ENCODE data around the gene TIMM9.
"Not testable (repeated sequence)": the region's sequence is repeated elsewhere in the genome, so short reads cannot be mapped to it uniquely, and the experiment has no call there.

TIMM9 gene

DNA sequence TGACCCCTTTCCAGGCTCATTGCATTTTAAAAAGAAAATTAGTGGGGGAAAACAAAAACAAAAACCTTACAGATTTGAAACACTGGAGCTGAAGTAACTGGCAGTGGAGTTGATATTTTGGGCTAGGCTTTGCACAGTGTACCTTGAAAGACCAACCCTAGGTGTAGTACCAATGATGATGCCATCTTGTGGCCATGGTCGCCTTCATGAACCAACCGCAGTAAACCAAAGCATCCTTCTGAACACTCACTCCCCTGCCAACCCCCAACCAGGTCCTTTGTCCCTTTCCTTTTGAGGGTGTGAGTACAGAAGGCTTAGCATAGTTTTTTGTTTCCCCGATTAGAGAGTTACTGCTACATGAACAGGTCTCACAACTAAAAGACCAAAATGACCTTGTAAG lies 25.7 kb downstream of the TIMM9 start:
- FAIRE-seq (no peak), DNase-seq (ENCODE audit: extremely low spot score, insufficient read length, low read depth) (no peak)

GRCh38 chr14:58398895-58399294 lies 28.4 kb downstream of the TIMM9 start:
- FAIRE-seq (no peak), DNase-seq (ENCODE audit: extremely low spot score, insufficient read length, low read depth) (no peak)

DNA sequence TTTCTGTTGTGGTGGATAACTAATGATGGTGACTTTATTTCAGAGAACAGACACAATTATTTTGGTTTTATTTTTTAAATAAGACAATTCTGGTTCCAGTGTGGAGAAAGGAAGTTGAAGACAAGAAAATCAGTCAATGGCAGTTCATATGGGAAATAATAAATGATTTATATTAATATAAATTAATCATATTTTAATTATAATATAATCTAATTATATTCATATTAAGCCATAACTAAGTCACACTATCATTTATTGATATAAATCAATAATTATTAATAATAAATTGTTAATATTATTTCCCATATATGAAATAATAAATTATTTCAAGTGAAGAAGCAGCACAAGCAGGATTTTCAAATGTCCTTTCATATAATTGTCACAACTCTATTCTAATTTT lies 28.8 kb downstream of the TIMM9 start:
- DNase-seq (ENCODE audit: extremely low spot score, insufficient read length, low read depth) = no peak
- FAIRE-seq = no peak

- no peak for FAIRE-seq
These were observed 30.2 kb downstream of the TIMM9 start for GRCh38 chr14:58397156-58397555.

DNA sequence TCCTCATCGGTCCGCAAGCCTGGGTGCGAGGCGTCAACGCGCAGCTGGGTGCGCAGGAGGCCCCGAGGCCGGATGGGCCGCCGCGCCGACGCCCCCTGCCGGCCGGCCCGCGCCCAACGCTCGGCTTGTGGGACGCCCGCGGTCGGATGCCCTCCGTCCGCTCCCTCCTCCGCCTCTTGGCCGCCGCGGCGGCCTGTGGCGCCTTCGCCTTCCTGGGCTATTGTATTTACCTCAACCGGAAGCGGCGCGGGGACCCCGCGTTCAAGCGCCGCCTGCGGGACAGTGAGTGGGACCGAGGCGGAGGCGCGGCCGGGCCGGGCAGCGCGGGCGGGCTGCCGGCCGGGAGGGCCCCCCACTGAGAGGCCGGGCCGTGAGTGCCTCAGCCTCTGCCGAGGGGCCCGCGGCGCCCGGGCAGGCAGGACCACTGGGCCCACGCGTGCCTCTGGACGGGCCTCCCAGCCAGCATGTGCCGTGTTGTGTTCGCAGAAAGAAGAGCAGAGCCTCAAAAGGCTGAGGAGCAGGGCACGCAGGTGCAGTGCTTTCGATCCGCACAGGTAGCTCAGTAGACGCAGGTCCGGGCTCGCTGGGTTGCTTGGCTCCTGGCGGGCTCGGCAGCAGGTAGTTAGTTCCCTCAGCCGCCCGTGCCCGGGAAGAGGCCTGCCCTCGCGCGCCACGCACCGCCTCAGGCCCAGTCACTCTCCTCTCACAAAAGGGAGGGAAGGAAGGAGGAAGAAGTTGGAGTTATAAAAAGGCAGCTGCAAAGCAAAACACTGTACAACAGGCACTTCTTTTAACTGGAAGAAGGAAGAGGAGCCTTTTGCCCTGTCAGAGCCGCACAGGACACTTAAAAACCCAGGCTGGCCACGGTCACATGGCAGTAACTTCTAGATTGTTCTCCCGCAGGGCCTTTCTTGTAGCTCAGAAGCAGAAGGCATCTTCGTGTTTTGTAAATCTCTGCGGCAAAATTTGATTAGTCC lies 31.2 kb downstream of the TIMM9 start, which contains the start of gene TOMM20L:
TSS of gene TOMM20L (plus strand) at position 119 of the 977 bp plus-strand sequence. CDS start at position 147, 28 bp downstream.
- DNase-seq (ENCODE audit: extremely low spot score, insufficient read length, low read depth) = peak; percentile 82
- FAIRE-seq = peak; percentile 83

More at GRCh38 chr14:58397156-58397555, 30.2 kb downstream of the TIMM9 start:
- no peak for DNase-seq (ENCODE audit: extremely low spot score, insufficient read length, low read depth)

DNA sequence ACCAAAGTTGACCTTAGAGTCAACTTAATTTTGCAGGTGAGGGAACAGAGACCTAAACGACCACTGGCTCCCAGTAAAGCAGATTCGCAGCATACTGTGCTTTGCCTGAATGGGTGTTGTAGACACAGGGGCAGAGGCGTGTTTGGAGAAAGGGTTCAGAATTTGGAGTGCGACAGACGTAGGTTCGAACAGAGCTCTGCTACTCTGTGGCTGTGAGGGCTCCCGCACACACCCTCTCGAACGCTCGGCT lies 31.8 kb downstream of the TIMM9 start:
- no peak for DNase-seq (ENCODE audit: extremely low spot score, insufficient read length, low read depth)

DNA sequence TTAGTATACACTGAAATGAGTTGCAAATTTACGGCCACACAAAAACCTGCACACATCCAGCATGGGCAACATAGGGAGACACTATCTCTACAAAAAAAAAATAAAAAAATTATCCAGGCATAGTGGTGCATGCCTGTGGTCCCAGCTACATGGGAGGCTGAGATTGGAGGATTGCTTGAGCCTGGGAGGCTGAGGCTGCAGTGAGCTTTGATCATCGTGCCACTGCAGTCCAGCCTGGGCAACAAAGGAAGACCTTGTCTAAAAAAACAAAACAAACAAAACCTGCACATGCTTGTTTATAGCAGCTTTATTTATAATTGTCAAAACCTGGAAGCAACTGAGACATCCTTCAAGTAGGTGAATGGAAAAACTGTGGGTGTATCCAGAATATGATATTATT lies 36.5 kb downstream of the TIMM9 start:
- no peak for FAIRE-seq
- no peak for DNase-seq (ENCODE audit: extremely low spot score, insufficient read length, low read depth)

More for the DNA sequence above, 31.8 kb downstream of the TIMM9 start:
- FAIRE-seq = no peak

GRCh38 chr14:58376791-58377190 lies 50.5 kb downstream of the TIMM9 start:
- DNase-seq (ENCODE audit: extremely low spot score, insufficient read length, low read depth) (no peak), FAIRE-seq (no peak)

DNA sequence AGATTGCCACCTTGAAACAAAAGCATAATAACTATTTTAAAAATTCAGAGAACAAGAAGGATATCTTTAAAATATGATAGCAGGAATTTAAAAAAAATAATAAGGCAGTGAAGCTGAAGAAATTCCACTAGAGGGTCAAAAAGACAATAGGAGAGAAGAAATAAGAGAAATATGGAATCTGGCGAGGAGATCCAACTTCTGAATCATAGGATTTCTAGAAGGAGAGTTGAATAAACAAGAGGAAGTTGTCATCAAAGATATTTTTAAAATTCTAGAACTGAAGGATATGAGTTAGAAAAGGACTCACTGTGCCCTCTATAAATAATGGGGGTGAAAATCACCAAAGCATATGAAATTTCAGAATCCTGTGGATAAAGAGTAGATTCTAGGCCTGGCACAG lies 58.4 kb downstream of the TIMM9 start:
- FAIRE-seq = no peak
- DNase-seq (ENCODE audit: extremely low spot score, insufficient read length, low read depth) = no peak

DNA sequence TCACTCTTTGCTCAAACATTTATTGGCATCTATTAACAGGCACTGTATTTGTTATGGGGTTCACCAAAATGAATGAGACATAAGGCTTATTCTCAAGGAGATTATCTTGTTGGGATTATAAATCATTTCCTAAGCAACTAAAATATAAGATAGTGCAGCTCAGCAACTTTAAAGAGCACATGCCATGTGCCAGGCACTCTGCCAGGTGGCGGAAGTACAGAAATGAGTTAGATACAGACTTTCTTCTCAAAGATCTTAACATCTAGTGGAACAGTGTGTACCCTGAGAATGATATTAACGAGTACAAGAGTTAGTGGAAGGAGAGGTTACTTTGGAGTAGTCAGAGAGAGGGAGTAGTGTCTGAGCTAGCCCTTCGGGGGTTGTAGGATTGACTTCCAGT lies 60.0 kb downstream of the TIMM9 start:
- DNase-seq (ENCODE audit: extremely low spot score, insufficient read length, low read depth) (no peak), FAIRE-seq (no peak)

DNA sequence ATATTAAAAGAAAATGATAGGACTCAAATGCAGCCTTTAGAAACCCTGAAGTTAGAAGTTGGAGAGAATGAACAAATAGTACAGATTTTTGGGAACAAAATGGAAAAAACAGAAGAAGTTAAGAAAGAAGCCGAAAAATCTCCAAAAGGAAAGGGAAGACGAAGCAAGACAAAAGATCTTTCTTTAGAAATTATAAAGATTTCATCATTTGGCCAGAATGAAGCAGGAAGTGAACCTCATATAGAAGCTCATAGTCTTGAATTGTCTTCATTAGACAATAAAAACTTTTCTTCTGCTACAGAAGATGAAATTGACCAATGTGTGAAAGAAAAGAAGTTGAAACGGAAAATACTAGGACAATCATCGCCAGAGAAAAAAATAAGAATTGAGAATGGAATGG lies 63.0 kb downstream of the TIMM9 start:
- DNase-seq (ENCODE audit: extremely low spot score, insufficient read length, low read depth) = no peak
- no peak for FAIRE-seq

- DNase-seq (ENCODE audit: extremely low spot score, insufficient read length, low read depth) = no peak
- peak; percentile 36 for FAIRE-seq
These were observed 64.4 kb downstream of the TIMM9 start for GRCh38 chr14:58362798-58363412.

- DNase-seq (ENCODE audit: extremely low spot score, insufficient read length, low read depth); FAIRE-seq: not testable (repeated sequence)
These were observed 65.1 kb downstream of the TIMM9 start for GRCh38 chr14:58362272-58362671.
